T-helper 1 cell treated with Interleukin-12 subunit alpha and Interleukin-12 subunit beta and Interleukin-4 antibody, amounts not matched to agents 30 μg/mL and 1 μg/mL, for 36 hours (primary cell): ENCODE measurements around the gene GPR132.
"Not testable (repeated sequence)": the region's sequence is repeated elsewhere in the genome, so short reads cannot be mapped to it uniquely, and the experiment has no call there.

Source experiments
- H3K27ac Mint-ChIP-seq: one replicate; pipeline ENCODE4 v1.8.0; 2021; ENCODE audit warnings: mild to moderate bottlenecking, mixed read lengths
- H3K27me3 Mint-ChIP-seq: one replicate; pipeline ENCODE4 v1.8.0; 2021; ENCODE audit warnings: low read depth, mixed read lengths
- H3K36me3 Mint-ChIP-seq: one replicate; pipeline ENCODE4 v1.8.0; 2021; ENCODE audit warnings: low read depth, mixed read lengths
- H3K4me1 Mint-ChIP-seq: one replicate; pipeline ENCODE4 v1.8.0; 2021; ENCODE audit warnings: low read depth, mixed read lengths
- H3K4me3 Mint-ChIP-seq: one replicate; pipeline ENCODE4 v1.8.0; 2021; ENCODE audit warnings: mild to moderate bottlenecking, moderate library complexity, mixed read lengths
- H3K9me3 Mint-ChIP-seq: one replicate; pipeline ENCODE4 v1.8.0; 2021; ENCODE audit warnings: mixed read lengths

GPR132 gene

GRCh38 chr14:105034315-105035039 is 30.8 kb downstream of the GPR132 start:
- no peak overlapping the region for H3K27ac Mint-ChIP-seq
- H3K4me1 Mint-ChIP-seq = peaks cover 3% of the 10 kb centered on the region
- H3K4me3 Mint-ChIP-seq = no peak overlapping the region
- no peaks in the 10 kb centered on the region for H3K9me3 Mint-ChIP-seq
- H3K36me3 Mint-ChIP-seq = peaks cover 3% of the 10 kb centered on the region
- H3K27me3 Mint-ChIP-seq = peaks cover 3% of the 10 kb centered on the region

- H3K36me3 Mint-ChIP-seq, H3K27ac Mint-ChIP-seq, H3K27me3 Mint-ChIP-seq, H3K4me1 Mint-ChIP-seq, H3K9me3 Mint-ChIP-seq: not testable (repeated sequence)
- H3K4me3 Mint-ChIP-seq = peak overlapping the region; percentile 76
These were observed 31.8 kb downstream of the GPR132 start for GRCh38 chr14:105033412-105033900.

GRCh38 chr14:105032451-105032901 is 32.8 kb downstream of the GPR132 start:
- not testable (repeated sequence) for H3K27ac Mint-ChIP-seq

GRCh38 chr14:105030836-105031396 is 34.3 kb downstream of the GPR132 start:
- H3K27ac Mint-ChIP-seq = no peak overlapping the region
- peaks cover 11% of the 10 kb centered on the region for H3K4me1 Mint-ChIP-seq
- H3K9me3 Mint-ChIP-seq = peaks cover 3% of the 10 kb centered on the region
- H3K4me3 Mint-ChIP-seq = no peak overlapping the region
- peaks cover 3% of the 10 kb centered on the region for H3K27me3 Mint-ChIP-seq
- H3K36me3 Mint-ChIP-seq = peaks cover 8% of the 10 kb centered on the region

More at GRCh38 chr14:105032451-105032901, 32.8 kb downstream of the GPR132 start:
- not testable (repeated sequence) for H3K4me3 Mint-ChIP-seq, H3K36me3 Mint-ChIP-seq, H3K9me3 Mint-ChIP-seq, H3K4me1 Mint-ChIP-seq, H3K27me3 Mint-ChIP-seq

- Mint-ChIP-seq H3K36me3 (peaks cover 8% of the 10 kb centered on the region), H3K27me3 (peaks cover 3% of the 10 kb centered on the region), H3K4me3 (no peak overlapping the region)
These were observed 35.0 kb downstream of the GPR132 start for GRCh38 chr14:105030194-105030593.

GRCh38 chr14:105029402-105029801 is 35.8 kb downstream of the GPR132 start:
- Mint-ChIP-seq H3K4me3 (no peak overlapping the region), H3K36me3 (peaks cover 8% of the 10 kb centered on the region), H3K4me1 (peaks cover 17% of the 10 kb centered on the region), H3K27ac (no peak overlapping the region), H3K27me3 (no peaks in the 10 kb centered on the region), H3K9me3 (peaks cover 3% of the 10 kb centered on the region)

More at GRCh38 chr14:105030194-105030593, 35.0 kb downstream of the GPR132 start:
- H3K27ac Mint-ChIP-seq = no peak overlapping the region
- H3K4me1 Mint-ChIP-seq = peaks cover 14% of the 10 kb centered on the region
- H3K9me3 Mint-ChIP-seq = peaks cover 3% of the 10 kb centered on the region

- no peak overlapping the region for H3K4me3 Mint-ChIP-seq
- peaks cover 5% of the 10 kb centered on the region for H3K36me3 Mint-ChIP-seq
- H3K27me3 Mint-ChIP-seq = no peaks in the 10 kb centered on the region
- peaks cover 3% of the 10 kb centered on the region for H3K9me3 Mint-ChIP-seq
- peaks cover 18% of the 10 kb centered on the region for H3K4me1 Mint-ChIP-seq
- H3K27ac Mint-ChIP-seq = no peak overlapping the region
These were observed 36.8 kb downstream of the GPR132 start for GRCh38 chr14:105028251-105028927.

- H3K27ac Mint-ChIP-seq, H3K9me3 Mint-ChIP-seq, H3K36me3 Mint-ChIP-seq, H3K4me3 Mint-ChIP-seq, H3K27me3 Mint-ChIP-seq: not testable (repeated sequence)
- H3K4me1 Mint-ChIP-seq = peaks cover 19% of the 10 kb centered on the region
These were observed 37.5 kb downstream of the GPR132 start for GRCh38 chr14:105027718-105028117.

GRCh38 chr14:105026802-105027563 is 38.2 kb downstream of the GPR132 start:
- H3K36me3 Mint-ChIP-seq = peaks cover 5% of the 10 kb centered on the region
- H3K4me3 Mint-ChIP-seq = no peak overlapping the region
- H3K27ac Mint-ChIP-seq = peak overlapping the region; percentile 71
- H3K27me3 Mint-ChIP-seq = no peaks in the 10 kb centered on the region
- peaks cover 3% of the 10 kb centered on the region for H3K9me3 Mint-ChIP-seq
- peaks cover 19% of the 10 kb centered on the region for H3K4me1 Mint-ChIP-seq

GRCh38 chr14:105026033-105026785 is 39.0 kb downstream of the GPR132 start:
- H3K27me3 Mint-ChIP-seq = no peaks in the 10 kb centered on the region

GRCh38 chr14:105025429-105025828 is 39.8 kb downstream of the GPR132 start:
- Mint-ChIP-seq H3K9me3 (peaks cover 3% of the 10 kb centered on the region), H3K27ac (peak overlapping the region; percentile 45), H3K36me3 (peaks cover 5% of the 10 kb centered on the region), H3K27me3 (no peaks in the 10 kb centered on the region), H3K4me3 (no peak overlapping the region), H3K4me1 (peaks cover 24% of the 10 kb centered on the region)

More at GRCh38 chr14:105026033-105026785, 39.0 kb downstream of the GPR132 start:
- Mint-ChIP-seq H3K4me3 (peak overlapping the region; percentile 15), H3K4me1 (peaks cover 24% of the 10 kb centered on the region), H3K27ac (peak overlapping the region; percentile 71), H3K9me3 (peaks cover 3% of the 10 kb centered on the region), H3K36me3 (peaks cover 5% of the 10 kb centered on the region)

- Mint-ChIP-seq H3K27me3 (no peaks in the 10 kb centered on the region), H3K4me1 (peaks cover 32% of the 10 kb centered on the region), H3K36me3 (peaks cover 14% of the 10 kb centered on the region), H3K27ac (no peak overlapping the region), H3K9me3 (peaks cover 3% of the 10 kb centered on the region), H3K4me3 (no peak overlapping the region)
These were observed 41.3 kb downstream of the GPR132 start for GRCh38 chr14:105023791-105024480.

GRCh38 chr14:105023144-105023543 is 42.1 kb downstream of the GPR132 start:
- Mint-ChIP-seq H3K27me3 (no peaks in the 10 kb centered on the region), H3K27ac (no peak overlapping the region), H3K9me3 (peaks cover 3% of the 10 kb centered on the region), H3K36me3 (peaks cover 15% of the 10 kb centered on the region), H3K4me3 (no peak overlapping the region), H3K4me1 (peaks cover 36% of the 10 kb centered on the region)
